ENCODE data around the gene PARD6A. TPM values are rescaled to one million over a fixed set of nuclear protein-coding genes. Genes with fewer than 3 reads are reported as not detected.

The PARD6A gene
- total RNA-seq, 1 experiment from 2014 or later, result 5.6 TPM

DNA sequence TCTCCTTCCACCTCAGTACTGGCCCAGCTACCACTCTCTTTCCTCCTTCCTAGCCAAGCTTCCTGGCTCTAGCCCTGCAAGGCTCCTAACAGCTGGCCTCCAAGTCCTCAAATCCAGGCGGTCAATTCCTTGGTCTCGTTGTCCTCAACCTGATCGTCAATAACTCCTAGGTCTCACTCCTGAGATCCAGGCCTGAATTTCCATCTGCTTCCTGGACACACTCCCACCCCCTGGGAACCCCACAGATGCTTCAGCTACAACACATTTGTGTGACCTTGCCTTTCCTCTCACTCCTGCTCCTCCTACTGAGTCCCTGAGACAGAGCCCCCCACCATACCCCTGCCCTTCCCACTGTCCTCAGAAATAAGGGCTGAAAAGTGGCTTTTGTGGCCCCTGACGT lies 3.5 kb downstream of the PARD6A start:
- no peaks in the 10 kb centered on the region for H3K9me3 ChIP-seq (ENCODE audit: control insufficient read depth in 1 of 2, insufficient read depth in 1 of 2, low read depth in 1 of 2, low read length in 2 of 2)
- H2AFZ ChIP-seq (ENCODE audit: low read depth, low read length, poor library complexity, severe bottlenecking), result no peak overlapping the region
- ATAC-seq, result no peak
- peaks cover 9 to 50% of the 10 kb centered on the region in 2 experiments; a peak in 3 of 4 replicates for H3K4me1 ChIP-seq (ENCODE audit: control insufficient read depth in 1 of 2, insufficient read depth in 2 of 2, low read length in 2 of 2)
- no peak overlapping the region for H3K27ac ChIP-seq (ENCODE audit: low read depth, low read length)
- H3K9me2 ChIP-seq (ENCODE audit: insufficient read depth), result no peaks in the 10 kb centered on the region
- POLR2A ChIA-PET, result no interaction called here
- no peak overlapping the region for H3K4me2 ChIP-seq (ENCODE audit: low read length)
- H3K27me3 ChIP-seq (ENCODE audit: insufficient read depth, low read length), result no peaks in the 10 kb centered on the region
- H3K9ac ChIP-seq (ENCODE audit: low read length), result no peak overlapping the region
- TF ChIP-seq SIN3A (IDR thresholded peaks at IDR 0.05; ENCODE audit: low read depth) (no peak), YY1 (IDR thresholded peaks at IDR 0.05; ENCODE audit: extremely low read depth, insufficient replicate concordance, low read depth, low read length) (no peak), EZH2phosphoT487 (IDR thresholded peaks at IDR 0.05; ENCODE audit: borderline replicate concordance) (no peak), RAD21 (IDR thresholded peaks at IDR 0.05; ENCODE audit: low read depth) (no peak), POLR2AphosphoS5 (IDR thresholded peaks at IDR 0.05; ENCODE audit: low read depth, low read length) (no peak), EGR1 (IDR thresholded peaks at IDR 0.05; ENCODE audit: low read depth) (no peak), CEBPB (IDR thresholded peaks at IDR 0.05; ENCODE audit: low read depth) (no peak), EZH2 (IDR thresholded peaks at IDR 0.05) (no peak), FOSL1 (IDR thresholded peaks at IDR 0.05; ENCODE audit: low read depth) (no peak), ZNF274 (IDR thresholded peaks at IDR 0.05; ENCODE audit: low read depth, low read length) (no peak), POLR2A (IDR thresholded peaks at IDR 0.05; ENCODE audit: borderline replicate concordance, extremely low read depth, insufficient read depth, insufficient read length) (no peak), SP1 (IDR thresholded peaks at IDR 0.05; ENCODE audit: low read depth) (no peak)
- TF ChIP-seq, protein P1, sequence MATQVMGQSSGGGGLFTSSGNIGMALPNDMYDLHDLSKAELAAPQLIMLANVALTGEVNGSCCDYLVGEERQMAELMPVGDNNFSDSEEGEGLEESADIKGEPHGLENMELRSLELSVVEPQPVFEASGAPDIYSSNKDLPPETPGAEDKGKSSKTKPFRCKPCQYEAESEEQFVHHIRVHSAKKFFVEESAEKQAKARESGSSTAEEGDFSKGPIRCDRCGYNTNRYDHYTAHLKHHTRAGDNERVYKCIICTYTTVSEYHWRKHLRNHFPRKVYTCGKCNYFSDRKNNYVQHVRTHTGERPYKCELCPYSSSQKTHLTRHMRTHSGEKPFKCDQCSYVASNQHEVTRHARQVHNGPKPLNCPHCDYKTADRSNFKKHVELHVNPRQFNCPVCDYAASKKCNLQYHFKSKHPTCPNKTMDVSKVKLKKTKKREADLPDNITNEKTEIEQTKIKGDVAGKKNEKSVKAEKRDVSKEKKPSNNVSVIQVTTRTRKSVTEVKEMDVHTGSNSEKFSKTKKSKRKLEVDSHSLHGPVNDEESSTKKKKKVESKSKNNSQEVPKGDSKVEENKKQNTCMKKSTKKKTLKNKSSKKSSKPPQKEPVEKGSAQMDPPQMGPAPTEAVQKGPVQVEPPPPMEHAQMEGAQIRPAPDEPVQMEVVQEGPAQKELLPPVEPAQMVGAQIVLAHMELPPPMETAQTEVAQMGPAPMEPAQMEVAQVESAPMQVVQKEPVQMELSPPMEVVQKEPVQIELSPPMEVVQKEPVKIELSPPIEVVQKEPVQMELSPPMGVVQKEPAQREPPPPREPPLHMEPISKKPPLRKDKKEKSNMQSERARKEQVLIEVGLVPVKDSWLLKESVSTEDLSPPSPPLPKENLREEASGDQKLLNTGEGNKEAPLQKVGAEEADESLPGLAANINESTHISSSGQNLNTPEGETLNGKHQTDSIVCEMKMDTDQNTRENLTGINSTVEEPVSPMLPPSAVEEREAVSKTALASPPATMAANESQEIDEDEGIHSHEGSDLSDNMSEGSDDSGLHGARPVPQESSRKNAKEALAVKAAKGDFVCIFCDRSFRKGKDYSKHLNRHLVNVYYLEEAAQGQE (IDR thresholded peaks at IDR 0.05; ENCODE audit: low read depth), result no peak
- TF ChIP-seq, protein P2, sequence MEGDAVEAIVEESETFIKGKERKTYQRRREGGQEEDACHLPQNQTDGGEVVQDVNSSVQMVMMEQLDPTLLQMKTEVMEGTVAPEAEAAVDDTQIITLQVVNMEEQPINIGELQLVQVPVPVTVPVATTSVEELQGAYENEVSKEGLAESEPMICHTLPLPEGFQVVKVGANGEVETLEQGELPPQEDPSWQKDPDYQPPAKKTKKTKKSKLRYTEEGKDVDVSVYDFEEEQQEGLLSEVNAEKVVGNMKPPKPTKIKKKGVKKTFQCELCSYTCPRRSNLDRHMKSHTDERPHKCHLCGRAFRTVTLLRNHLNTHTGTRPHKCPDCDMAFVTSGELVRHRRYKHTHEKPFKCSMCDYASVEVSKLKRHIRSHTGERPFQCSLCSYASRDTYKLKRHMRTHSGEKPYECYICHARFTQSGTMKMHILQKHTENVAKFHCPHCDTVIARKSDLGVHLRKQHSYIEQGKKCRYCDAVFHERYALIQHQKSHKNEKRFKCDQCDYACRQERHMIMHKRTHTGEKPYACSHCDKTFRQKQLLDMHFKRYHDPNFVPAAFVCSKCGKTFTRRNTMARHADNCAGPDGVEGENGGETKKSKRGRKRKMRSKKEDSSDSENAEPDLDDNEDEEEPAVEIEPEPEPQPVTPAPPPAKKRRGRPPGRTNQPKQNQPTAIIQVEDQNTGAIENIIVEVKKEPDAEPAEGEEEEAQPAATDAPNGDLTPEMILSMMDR (IDR thresholded peaks at IDR 0.05 in 2 of 3, conservative IDR thresholded peaks at IDR 0.05 in 1 of 3; ENCODE audit: borderline replicate concordance in 1 of 3, insufficient read depth in 1 of 3, low read depth in 2 of 3, low read length in 2 of 3), result no peak
- no peak for DNase-seq (ENCODE audit: low read depth, low spot score)
- no peak overlapping the region for H3K4me3 ChIP-seq (replicated peaks in 1 of 2; ENCODE audit: low read depth in 1 of 2, low read length in 2 of 2)
- no TSS peak for BruUV-seq (replicated peaks)
- RAD21 ChIA-PET (ENCODE audit: low non-redundant PET in 1 of 2, low total read pairs in 2 of 2, uncharacterized antibody in 2 of 2, unreplicated experiment in 2 of 2), result no interaction called here
- no peaks in the 10 kb centered on the region for H3K36me3 ChIP-seq (ENCODE audit: control insufficient read depth in 1 of 2, insufficient read depth in 2 of 2, low read length in 2 of 2)
- intact Hi-C loops (cut with micrococcal nuclease), result loop anchor here (10.0 kb wide), 1 partner anchor 709 kb away; no protein-coding TSS in a partner anchor
- CTCF ChIA-PET, result interaction anchor here (1.2 to 2.0 kb wide), 3 partner anchors 8 to 143 kb away, joined by 5 to 13 read pairs (median 5); no protein-coding TSS in a partner anchor
- H3K79me2 ChIP-seq (ENCODE audit: insufficient read depth, low read length), result peaks cover 11% of the 10 kb centered on the region; the same call in 1 of the 2 replicates
- H4K20me1 ChIP-seq (ENCODE audit: insufficient read depth), result no peaks in the 10 kb centered on the region

All from HCT116 (cell line).